HG03378 (cell line): ENCODE results near the gene TRDMT1.
A peak's percentile ranks its signal among the peaks of the same experiment; 100 is the strongest.

Experiments
- ATAC-seq: cut with Tn5 transposase; IDR thresholded peaks from one replicate; pipeline ENCODE4 v1.9.1; 2021; ENCODE audit warnings: mild to moderate bottlenecking, moderate library complexity; ENCODE audit not compliant: unreplicated experiment

The TRDMT1 gene

DNA sequence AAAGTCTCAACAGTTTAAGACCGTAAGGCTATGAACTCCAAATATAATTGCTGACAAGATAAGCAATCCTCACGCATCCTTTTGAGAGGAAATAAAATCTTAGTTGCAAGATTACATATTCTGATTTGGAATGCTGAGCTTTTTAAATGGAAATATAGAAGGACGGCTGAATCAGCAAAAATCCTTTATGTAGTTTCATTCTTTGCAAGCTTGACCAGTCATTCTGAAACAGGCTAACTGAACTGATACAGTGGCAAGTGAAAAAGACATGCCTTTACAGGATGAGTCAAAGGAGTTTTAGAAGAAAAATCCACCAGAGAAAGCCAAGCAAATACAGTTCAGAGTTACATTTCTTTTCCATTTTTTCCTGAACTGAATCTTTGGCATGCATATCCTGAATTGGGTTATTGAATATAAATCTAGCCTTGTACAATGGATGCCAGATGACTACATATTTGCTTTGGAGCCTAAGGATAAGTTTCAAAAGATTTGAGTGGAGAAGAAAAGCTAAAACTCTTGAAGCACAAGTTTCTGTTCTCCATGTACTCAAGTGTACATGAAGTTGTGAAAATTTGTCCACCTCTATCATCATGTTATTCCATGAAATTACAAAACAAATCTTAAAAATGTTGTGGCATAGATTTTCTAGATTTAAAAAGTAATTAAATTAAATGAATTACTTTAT is 30.9 kb upstream of the TRDMT1 start:
- ATAC-seq = no peak

DNA sequence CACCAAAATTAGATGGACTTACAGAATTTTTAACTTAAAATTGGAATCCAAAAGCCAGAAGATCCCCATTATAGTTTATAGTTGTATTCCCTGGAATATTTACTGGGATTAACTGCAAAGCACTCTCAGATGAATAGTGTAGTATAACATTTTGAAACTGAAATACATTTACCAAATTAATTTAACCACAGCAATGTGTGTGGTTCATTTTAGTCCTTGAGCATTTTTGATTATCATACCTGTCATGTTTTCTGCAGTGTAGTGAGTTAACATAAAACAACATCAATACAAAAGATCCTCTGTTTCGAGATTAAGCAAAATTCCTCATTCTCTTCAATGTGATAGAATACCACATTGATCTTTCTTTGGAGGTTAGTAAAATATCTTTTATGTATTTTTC is 30.3 kb upstream of the TRDMT1 start:
- no peak for ATAC-seq

DNA sequence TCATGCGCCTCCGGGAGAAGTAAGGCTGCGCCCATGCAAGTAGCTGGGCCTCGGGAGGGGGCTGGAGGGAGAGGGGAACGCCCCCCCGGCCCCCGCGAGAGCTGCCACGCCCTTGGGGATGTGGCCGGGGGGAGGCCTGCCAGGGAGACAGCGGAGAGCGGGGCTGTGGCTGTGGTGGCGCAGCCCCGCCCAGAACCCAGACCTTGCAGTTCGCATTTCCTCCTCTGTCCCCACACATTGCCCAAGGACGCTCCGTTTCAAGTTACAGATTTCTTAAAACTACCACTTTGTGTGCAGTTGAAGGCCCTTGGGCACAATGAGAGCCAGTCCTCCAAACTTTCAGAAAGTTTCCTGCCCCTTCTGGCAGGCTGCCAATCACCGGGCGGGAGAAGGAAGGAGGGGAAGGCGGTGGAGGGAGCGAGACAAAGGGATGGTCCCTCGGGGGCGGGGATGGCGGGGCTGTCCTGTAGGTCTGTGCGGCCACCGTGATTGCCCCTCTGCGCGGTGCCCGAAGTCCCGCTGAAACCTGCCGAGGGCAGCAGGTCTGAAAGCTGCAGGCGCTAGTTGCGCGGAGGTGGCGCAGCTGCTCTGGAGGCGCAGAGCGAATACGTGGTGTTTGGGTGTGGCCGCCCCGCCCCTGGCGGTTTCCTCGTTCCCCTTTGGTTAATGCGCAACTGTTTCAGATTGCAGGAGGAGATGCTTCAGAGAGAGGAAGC is 28.7 kb upstream of the TRDMT1 start:
- peak; percentile 52 for ATAC-seq

DNA sequence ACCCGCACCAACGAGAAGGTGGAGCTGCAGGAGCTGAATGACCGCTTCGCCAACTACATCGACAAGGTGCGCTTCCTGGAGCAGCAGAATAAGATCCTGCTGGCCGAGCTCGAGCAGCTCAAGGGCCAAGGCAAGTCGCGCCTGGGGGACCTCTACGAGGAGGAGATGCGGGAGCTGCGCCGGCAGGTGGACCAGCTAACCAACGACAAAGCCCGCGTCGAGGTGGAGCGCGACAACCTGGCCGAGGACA is 28.2 kb upstream of the TRDMT1 start:
- ATAC-seq = no peak

DNA sequence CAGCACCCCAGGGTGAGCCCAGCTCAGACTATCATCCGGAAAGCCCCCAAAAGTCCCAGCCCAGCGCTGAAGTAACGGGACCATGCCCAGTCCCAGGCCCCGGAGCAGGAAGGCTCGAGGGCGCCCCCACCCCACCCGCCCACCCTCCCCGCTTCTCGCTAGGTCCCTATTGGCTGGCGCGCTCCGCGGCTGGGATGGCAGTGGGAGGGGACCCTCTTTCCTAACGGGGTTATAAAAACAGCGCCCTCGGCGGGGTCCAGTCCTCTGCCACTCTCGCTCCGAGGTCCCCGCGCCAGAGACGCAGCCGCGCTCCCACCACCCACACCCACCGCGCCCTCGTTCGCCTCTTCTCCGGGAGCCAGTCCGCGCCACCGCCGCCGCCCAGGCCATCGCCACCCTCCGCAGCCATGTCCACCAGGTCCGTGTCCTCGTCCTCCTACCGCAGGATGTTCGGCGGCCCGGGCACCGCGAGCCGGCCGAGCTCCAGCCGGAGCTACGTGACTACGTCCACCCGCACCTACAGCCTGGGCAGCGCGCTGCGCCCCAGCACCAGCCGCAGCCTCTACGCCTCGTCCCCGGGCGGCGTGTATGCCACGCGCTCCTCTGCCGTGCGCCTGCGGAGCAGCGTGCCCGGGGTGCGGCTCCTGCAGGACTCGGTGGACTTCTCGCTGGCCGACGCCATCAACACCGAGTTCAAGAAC is 27.7 kb upstream of the TRDMT1 start:
- ATAC-seq = peak; percentile 21

DNA sequence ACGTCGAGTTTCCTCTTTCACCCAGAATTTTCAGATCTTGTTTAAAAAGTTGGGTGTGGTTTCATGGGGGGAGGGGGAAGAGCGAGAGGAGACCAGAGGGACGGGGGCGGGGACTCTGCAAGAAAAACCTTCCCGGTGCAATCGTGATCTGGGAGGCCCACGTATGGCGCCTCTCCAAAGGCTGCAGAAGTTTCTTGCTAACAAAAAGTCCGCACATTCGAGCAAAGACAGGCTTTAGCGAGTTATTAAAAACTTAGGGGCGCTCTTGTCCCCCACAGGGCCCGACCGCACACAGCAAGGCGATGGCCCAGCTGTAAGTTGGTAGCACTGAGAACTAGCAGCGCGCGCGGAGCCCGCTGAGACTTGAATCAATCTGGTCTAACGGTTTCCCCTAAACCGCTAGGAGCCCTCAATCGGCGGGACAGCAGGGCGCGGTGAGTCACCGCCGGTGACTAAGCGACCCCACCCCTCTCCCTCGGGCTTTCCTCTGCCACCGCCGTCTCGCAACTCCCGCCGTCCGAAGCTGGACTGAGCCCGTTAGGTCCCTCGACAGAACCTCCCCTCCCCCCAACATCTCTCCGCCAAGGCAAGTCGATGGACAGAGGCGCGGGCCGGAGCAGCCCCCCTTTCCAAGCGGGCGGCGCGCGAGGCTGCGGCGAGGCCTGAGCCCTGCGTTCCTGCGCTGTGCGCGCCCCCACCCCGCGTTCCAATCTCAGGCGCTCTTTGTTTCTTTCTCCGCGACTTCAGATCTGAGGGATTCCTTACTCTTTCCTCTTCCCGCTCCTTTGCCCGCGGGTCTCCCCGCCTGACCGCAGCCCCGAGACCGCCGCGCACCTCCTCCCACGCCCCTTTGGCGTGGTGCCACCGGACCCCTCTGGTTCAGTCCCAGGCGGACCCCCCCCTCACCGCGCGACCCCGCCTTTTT is 26.9 kb upstream of the TRDMT1 start, which contains the start of gene VIM:
Gene VIM, plus strand, starts transcription at position 151 of the 925 bp plus-strand sequence. CDS start 1,182 bp downstream, outside the sequence.
- peak; percentile 40 for ATAC-seq

DNA sequence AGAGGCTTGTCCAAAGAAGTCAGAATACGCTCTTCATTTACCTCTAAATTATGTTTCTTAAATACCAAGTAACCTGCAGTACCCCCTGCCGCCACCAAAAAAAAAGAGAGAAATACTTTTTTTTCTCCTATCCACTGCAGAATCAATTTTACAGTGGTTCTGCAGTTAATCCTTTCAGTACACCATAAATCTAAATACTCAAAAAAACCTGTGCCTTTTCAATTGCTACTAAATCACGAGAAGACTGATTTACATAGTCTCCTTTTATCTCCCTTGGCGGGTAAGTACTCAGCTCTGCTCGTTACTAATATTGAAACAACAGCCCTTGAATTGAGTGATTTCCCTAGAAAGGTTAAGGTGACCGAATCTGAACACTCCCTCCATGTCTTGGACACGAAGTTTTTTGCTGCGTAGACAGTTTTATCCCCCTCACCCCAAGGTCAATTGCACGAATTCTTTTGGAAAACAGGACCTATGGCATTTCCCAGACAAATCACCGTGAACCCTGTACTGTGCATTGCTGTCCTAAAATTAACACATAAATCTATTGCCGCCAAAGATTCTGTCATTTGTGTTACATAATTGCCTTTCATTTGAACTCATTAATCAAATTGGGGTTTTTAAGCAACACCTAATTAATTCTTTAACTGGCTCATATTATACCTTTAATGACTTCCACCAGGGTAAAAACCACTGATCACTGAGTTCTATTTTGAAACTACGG is 26.1 kb upstream of the TRDMT1 start:
- ATAC-seq = peak; percentile 45

DNA sequence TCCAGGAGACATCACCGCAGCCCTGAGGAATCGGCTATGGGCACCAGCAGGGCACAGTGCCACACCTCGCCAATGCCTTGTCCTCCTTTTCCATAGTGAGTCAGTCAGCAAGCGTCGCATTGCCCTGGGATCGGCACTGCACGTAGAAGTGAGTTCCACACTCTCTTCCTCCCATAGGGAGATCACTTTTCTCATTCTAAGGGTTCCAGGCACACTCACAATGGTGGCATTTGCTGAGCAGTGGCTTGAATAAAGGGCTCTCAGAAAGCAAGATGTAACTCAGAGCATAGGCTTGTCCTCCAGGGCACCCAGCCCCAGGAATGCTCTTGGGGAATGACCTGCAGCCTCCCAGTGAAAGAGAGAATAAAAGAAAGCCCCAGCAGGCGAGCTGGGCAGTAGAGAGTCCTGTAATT is 25.4 kb upstream of the TRDMT1 start:
- ATAC-seq = no peak

DNA sequence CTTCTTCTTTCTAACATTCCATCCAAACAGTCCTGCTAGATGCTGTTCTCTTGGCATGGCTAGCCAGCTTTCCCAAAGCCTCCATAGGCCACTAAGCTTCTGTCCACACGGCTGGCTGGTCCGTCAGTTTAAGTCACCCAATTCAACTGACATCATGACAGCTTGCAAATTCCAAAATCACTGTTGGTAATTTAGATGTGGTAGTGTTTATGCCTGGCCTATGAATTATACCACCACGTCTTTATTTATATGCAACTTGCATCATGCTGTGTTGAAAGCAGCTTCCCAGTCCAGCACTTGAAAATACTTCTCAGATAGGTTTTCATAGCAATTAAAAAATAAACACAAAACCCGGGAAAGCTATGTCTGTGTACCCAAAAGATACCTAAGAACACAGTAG is 24.3 kb upstream of the TRDMT1 start:
- ATAC-seq = no peak

DNA sequence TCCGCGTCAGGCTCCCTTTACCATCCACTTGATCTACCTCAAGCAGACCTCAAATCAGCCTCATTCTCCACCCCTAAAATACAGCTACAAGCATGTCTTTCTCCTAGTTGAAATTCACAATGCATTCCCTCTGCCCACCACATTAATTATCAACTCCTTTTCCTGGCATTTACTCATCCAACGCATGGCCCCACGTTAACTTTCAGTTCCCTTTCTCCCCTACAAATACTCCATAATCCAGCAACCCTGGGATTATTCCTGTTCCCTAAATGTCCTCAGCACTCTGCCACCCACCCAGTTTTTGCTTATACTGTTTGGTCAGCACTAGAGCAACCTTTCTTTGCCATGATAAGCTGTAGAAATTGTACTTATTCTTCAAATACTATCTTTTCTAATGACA is 20.9 kb upstream of the TRDMT1 start:
- ATAC-seq = no peak

DNA sequence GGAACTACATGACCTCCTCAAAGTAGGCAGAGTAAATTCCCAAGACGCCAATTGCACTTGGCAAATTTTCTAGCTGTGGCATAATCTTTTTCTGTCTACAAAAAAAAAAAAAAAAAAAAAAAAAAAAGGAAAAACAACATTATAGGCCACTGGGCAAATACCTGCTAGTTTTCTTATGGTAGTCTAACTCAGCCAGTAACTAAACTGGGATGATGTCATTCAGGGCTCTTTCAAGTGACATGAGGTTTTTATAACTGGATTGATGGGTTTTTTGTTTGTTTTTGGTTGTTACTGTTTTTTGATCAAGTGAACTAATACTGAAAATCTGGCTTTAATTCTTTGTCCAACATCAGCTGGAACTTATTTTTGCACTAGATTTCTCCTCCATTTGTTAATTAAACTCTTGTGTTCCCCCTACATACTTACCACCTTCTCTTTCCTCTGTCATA is 19.2 kb upstream of the TRDMT1 start:
- no peak for ATAC-seq

DNA sequence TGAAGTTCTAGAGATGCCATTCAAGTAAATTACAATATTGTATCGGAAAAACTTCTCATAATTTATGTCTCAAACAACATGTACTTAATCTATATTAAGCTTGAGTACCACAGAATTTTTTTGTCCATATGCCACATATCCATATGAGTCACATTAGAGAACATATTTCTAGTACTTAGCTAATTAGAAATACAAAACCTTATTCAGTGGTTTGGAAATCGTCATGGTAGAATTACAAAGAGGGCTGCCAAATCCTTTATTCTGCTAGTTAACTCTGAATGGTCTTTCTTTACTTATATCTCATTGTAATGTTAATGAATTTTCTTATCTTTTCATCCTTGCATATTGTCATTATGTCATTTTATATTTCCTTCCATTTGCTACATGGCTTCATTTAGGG is 17.6 kb upstream of the TRDMT1 start:
- ATAC-seq = no peak

DNA sequence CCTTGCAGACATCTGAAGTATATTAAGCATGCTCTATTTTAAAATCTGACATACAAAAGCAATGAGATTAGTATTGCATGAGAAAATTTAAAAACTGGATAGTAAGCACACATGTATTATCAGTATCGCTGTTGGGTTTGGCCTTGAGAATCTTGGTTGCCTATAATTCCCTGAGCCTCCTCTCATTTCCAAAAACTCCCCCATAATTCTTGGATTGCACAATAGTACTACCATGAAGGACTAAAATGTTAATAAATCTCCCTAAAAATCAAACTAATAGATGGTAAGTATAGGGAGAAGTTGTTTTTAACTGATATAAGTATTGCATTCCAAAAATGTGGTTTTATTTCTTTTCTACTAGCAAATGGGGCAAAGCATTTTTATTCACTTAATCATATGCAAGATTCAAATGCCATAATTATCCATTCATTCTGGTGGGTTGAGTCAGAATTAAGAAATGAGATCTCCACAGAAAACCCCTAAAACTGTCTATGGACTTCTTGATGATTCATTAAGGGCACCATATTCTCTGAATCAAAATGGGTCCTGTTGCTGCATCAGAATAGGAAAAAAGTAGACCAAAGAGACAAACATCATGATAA is 16.3 kb upstream of the TRDMT1 start:
- no peak for ATAC-seq

DNA sequence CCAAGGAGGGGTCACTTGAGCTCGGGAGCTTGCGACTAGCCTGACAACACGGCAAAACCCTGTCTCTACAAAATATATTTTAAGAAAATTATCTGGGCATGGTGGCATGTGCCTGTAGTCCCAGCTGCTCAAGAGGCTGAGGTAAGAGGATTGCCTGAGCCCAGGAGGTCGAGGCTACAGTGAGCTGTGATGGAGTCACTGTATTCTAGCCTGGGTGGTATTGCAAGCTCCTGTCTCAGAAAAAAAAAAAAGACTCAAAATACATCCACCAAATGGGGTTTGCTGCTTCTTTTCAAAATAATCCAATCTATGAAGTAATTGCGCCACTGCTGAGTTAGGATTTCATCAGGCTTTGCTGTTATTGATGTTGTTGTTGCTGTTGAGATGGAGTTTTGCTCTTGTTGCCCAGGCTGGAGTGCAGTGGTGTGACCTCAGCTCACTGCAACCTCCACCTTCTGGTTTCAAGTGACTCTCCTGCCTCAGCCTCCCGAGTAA is 15.5 kb upstream of the TRDMT1 start:
- no peak for ATAC-seq

DNA sequence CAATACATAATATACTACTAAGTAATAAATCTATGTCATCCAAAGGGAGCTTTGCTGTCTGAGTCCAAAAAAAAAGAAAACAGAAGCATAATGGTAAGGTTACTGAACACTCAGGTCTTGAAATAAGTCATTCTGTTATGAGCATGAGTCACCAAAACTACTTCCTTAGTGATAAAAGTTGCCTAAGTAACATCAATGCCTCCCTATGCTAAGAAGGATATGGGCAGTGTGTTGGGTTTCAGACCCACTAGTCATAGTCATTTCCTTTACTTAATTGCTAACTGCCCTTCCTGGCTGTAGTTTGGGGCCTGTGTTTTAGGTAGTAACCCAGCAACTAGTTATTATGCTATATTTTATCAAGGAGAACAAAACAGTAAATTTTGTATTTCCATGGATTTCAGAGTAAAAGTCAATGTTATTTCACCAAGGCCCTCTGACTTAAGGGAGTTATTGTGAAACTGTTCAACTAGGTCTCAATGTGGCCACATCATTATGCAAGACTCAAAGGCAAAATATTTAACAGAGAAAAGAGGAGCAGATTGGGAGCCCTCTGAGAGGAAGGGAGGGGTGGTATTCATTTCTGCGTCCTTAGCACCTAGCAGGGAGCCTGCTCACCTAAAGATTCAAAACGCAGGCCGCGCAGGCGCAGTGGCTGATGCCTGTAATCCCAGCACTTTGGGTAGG is 14.9 kb upstream of the TRDMT1 start:
- ATAC-seq = peak; percentile 100

DNA sequence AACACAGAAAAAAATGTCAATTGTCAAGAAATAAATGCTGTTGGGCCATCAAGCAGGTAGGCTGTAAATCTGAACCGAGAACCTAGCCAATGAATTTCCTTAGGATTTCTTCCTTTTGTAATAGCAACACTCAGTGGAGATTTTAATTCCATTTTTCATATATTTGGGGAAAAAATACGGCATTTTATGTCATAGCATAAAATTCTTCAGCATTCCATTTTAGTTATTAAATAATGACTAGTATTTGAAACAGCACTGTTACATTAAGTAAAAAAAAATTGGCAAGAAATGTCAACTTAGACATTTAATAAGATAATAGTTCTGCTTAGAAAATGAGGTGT is 14.3 kb upstream of the TRDMT1 start:
- ATAC-seq = no peak

DNA sequence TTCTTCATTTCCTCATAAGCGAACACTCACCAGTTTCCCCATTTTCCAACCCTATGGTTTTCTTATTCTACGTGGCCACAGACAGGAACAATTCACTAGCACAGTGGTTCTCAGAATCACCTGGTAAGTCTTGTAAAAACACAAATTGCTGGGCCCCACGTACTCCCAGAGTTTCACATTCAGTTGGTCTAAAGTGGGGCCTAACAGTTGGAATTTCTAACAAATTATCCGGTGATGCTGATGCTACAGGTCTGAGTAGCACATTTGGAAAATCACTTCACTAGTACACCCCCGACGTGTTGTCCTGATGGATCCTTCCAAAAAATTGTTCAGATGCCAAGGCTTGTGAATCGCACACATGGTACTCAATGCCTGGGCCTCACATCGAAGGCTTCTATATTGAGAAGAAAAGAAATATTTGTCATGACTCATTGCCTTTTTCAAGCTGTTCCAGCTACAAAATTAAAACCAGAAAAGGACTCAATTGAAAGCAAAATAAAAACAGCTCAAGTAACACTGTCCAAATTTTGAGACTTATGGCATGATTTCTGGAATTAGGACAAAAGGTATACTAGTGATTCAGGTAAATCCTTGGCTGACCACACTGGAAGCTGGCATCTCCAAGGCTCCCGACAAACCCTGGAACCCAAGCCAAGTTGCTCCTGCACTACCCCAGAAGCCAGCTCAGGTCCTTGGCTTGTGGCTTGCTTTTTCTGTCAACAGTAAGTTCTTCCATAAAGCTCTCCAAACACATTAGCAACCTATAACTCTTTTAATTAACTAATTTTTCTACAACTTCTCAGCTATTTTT is 13.7 kb upstream of the TRDMT1 start:
- ATAC-seq = no peak

DNA sequence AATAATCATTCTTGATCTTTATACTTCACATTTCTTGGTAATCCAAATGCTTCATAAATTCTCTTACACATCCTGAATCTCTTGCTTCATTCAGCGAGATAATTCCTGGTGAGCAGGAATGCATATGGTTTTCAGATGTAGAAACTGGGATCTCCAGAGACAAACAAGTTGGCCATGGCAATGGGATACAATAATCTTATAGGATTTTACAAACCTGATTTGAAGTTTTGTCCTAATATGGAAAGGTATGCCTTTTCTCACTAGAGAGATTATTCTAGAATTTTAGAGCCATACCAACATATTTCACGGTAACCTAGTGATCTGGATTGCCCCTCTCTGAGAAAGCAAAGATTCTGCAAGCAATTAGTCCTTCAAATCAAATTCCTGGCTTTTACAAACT is 13.1 kb upstream of the TRDMT1 start:
- ATAC-seq = no peak
